ENCODE data around the gene NEDD4L. TPM values are rescaled to one million over a fixed set of nuclear protein-coding genes. Genes with fewer than 3 reads are reported as not detected.

NEDD4L gene
- total RNA-seq, 1 donor from 2014 or later: 95.9 TPM

DNA sequence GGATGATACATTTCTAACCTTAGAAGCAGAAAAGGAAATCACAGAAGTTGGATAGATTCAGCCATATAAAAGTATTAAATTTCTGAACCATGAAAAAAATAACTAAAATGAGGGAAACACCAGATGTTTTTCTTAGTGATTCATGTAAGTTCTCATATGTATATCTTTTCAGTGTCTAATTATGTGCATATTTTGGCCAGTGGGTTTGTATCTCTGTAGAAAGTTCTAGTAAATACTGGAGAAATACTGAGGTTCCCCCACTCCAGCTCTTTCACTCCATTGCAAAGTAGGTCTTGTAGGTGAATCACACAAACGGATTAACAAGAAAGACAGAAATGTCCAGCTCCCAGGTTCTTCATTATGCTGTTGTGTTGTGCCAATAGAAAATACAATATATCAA is 222.3 kb downstream of the NEDD4L start:
- no peak for DNase-seq (ENCODE audit: low read depth)
- TF ChIP-seq, protein P1, sequence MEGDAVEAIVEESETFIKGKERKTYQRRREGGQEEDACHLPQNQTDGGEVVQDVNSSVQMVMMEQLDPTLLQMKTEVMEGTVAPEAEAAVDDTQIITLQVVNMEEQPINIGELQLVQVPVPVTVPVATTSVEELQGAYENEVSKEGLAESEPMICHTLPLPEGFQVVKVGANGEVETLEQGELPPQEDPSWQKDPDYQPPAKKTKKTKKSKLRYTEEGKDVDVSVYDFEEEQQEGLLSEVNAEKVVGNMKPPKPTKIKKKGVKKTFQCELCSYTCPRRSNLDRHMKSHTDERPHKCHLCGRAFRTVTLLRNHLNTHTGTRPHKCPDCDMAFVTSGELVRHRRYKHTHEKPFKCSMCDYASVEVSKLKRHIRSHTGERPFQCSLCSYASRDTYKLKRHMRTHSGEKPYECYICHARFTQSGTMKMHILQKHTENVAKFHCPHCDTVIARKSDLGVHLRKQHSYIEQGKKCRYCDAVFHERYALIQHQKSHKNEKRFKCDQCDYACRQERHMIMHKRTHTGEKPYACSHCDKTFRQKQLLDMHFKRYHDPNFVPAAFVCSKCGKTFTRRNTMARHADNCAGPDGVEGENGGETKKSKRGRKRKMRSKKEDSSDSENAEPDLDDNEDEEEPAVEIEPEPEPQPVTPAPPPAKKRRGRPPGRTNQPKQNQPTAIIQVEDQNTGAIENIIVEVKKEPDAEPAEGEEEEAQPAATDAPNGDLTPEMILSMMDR (conservative IDR thresholded peaks at IDR 0.05; ENCODE audit: low read depth, low read length): no peak
- H3K4me3 ChIP-seq (ENCODE audit: low read depth, low read length): no peak overlapping the region

DNA sequence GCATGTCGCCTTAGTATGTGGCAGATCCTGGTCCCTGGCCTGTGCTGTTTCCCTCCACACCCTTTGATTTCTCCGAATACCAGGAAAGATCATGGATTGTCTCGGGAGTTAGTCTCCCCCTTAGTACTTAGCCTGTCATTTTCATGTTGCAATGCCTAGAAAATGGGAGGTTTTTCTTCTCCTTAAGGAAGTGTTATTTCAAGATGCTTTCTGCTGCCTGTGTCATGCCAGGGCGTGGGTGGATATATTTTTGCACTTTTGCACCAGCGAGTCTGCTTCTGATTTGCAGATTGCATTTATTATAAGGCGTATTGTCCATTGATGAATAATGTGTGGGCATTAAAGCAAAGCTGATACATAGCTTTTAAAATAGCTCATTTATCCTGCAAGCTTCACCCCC is 223.5 kb downstream of the NEDD4L start:
- no peak for DNase-seq (ENCODE audit: low read depth)
- no peak overlapping the region for H3K4me3 ChIP-seq (ENCODE audit: low read depth, low read length)
- TF ChIP-seq, protein P1 (conservative IDR thresholded peaks at IDR 0.05; ENCODE audit: low read depth, low read length): no peak

- no peak for DNase-seq (ENCODE audit: low read depth)
- TF ChIP-seq, protein P1 (conservative IDR thresholded peaks at IDR 0.05; ENCODE audit: low read depth, low read length): no peak
- H3K4me3 ChIP-seq (ENCODE audit: low read depth, low read length): no peak overlapping the region
Measured at GRCh38 chr18:58268849-58269248, 224.8 kb downstream of the NEDD4L start.

- no peak overlapping the region for H3K4me3 ChIP-seq (ENCODE audit: low read depth, low read length)
- no peak for DNase-seq (ENCODE audit: low read depth)
- TF ChIP-seq, protein P1 (conservative IDR thresholded peaks at IDR 0.05; ENCODE audit: low read depth, low read length): no peak
Measured at GRCh38 chr18:58269931-58270330, 225.9 kb downstream of the NEDD4L start.

DNA sequence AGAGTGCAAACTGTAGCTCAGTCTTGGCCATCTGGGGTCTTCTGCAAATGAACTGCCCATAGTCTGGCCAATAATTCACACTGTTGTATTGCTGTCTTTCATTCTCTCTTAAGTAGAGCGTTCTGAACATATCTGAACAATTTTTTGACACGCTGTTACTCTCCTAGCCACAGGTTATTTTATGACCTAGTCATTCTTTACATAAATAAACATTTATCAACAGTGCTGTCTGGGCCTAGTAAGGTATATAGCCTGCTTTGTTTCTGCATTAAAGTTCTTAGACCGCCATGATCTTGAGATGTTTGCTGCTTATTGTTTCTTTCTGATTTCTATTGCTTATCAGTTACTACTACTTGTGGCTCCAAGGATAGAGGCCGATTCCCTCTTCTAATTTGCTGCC is 226.4 kb downstream of the NEDD4L start:
- DNase-seq (ENCODE audit: low read depth): no peak
- TF ChIP-seq, protein P1 (conservative IDR thresholded peaks at IDR 0.05; ENCODE audit: low read depth, low read length): no peak
- no peak overlapping the region for H3K4me3 ChIP-seq (ENCODE audit: low read depth, low read length)

- no peak overlapping the region for H3K4me3 ChIP-seq (ENCODE audit: low read depth, low read length)
- no peak for DNase-seq (ENCODE audit: low read depth)
- TF ChIP-seq, protein P1 (conservative IDR thresholded peaks at IDR 0.05; ENCODE audit: low read depth, low read length): no peak
Measured at GRCh38 chr18:58271770-58272169, 227.7 kb downstream of the NEDD4L start.

- TF ChIP-seq, protein P1 (conservative IDR thresholded peaks at IDR 0.05; ENCODE audit: low read depth, low read length): no peak
- H3K4me3 ChIP-seq (ENCODE audit: low read depth, low read length): no peak overlapping the region
- DNase-seq (ENCODE audit: low read depth): no peak
Measured at GRCh38 chr18:58272209-58272608, 228.2 kb downstream of the NEDD4L start.

All from epithelial cell of proximal tubule (primary cell).